Sigmoid colon (tissue), 4 donors: ENCODE data around the gene LTBR.

Experiments used
- POLR2A ChIP-seq, 2 donors: fragments of 450-650 bp; IDR thresholded peaks; one replicate each; pipeline ENCODE4 v1.6.1; 2016; ENCODE audit warnings: antibody characterized with exemption in 2 of 2, mild to moderate bottlenecking in 2 of 2, moderate library complexity in 2 of 2
- POLR2AphosphoS5 ChIP-seq, 4 donors: sonication (generic); formaldehyde crosslinking; IDR thresholded peaks; one replicate each; pipeline ENCODE4 v1.6.1; 2017; ENCODE audit warnings: antibody characterized with exemption in 4 of 4
- TF ChIP-seq, protein P1 (sequence below), 4 experiments: fragments of 450-650 bp in 3 of 4; fragments of 200-600 bp in 1 of 4; IDR thresholded peaks; one replicate each; pipeline ENCODE4 v1.5.1; 2016 to 2019; ENCODE audit warnings: antibody characterized with exemption in 4 of 4, mild to moderate bottlenecking in 3 of 4, moderate library complexity in 2 of 4

DNA sequence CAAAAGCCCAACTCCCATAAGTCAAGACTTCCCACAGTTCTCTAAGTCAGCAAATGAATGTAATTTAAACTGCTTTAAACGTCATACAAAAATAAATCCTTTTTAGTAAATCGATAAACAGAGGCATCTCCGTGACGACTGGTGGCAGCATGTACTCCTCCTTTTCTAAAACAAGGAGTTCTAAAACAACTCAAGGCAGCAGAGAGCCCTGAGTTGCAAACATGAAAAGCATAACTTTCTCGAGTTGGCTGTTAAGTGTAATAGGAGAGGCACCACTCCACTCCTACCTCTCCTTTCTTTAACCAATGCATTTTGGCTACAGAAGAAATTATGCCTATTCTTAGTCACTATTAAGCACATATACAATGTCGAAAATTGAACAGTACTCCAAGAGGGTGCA is 22.0 kb downstream of the LTBR start:
- no peak for TF ChIP-seq POLR2A (IDR thresholded peaks at IDR 0.05)
- TF ChIP-seq, protein P1, sequence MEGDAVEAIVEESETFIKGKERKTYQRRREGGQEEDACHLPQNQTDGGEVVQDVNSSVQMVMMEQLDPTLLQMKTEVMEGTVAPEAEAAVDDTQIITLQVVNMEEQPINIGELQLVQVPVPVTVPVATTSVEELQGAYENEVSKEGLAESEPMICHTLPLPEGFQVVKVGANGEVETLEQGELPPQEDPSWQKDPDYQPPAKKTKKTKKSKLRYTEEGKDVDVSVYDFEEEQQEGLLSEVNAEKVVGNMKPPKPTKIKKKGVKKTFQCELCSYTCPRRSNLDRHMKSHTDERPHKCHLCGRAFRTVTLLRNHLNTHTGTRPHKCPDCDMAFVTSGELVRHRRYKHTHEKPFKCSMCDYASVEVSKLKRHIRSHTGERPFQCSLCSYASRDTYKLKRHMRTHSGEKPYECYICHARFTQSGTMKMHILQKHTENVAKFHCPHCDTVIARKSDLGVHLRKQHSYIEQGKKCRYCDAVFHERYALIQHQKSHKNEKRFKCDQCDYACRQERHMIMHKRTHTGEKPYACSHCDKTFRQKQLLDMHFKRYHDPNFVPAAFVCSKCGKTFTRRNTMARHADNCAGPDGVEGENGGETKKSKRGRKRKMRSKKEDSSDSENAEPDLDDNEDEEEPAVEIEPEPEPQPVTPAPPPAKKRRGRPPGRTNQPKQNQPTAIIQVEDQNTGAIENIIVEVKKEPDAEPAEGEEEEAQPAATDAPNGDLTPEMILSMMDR (IDR thresholded peaks at IDR 0.05): no peak
- no peak for TF ChIP-seq POLR2AphosphoS5 (IDR thresholded peaks at IDR 0.05)
